ENCODE measurements around the gene EIF2S3.

DNA sequence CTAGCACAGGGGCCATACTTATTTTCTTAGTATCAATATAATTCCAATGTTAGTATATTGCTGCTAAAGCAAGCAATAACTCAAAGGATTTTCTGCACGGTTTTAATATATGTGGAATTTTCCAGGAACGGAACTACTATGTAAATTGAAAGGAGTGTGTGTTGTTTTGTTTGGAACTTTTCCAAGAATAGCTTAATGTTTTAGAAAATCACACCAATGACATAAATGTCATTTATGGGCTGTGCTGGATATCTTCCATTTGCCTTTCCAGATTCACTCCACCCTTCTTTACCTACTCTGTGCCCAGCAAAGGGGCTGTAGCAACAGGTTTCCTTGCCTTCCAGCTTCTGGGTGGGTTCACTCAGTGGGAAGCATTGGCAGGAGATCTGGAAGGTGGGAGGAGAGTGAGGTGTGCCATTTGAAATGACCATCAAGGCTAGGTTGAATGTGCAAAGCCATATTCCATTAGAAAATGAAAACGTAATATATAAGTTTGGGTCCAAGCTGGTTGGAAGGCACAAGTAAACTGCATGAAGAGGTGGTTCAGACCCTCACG, 69.6 kb downstream of the EIF2S3 start:
- TF ChIP-seq, protein P1, sequence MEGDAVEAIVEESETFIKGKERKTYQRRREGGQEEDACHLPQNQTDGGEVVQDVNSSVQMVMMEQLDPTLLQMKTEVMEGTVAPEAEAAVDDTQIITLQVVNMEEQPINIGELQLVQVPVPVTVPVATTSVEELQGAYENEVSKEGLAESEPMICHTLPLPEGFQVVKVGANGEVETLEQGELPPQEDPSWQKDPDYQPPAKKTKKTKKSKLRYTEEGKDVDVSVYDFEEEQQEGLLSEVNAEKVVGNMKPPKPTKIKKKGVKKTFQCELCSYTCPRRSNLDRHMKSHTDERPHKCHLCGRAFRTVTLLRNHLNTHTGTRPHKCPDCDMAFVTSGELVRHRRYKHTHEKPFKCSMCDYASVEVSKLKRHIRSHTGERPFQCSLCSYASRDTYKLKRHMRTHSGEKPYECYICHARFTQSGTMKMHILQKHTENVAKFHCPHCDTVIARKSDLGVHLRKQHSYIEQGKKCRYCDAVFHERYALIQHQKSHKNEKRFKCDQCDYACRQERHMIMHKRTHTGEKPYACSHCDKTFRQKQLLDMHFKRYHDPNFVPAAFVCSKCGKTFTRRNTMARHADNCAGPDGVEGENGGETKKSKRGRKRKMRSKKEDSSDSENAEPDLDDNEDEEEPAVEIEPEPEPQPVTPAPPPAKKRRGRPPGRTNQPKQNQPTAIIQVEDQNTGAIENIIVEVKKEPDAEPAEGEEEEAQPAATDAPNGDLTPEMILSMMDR (IDR thresholded peaks at IDR 0.05), result no peak
- TF ChIP-seq, protein P2, sequence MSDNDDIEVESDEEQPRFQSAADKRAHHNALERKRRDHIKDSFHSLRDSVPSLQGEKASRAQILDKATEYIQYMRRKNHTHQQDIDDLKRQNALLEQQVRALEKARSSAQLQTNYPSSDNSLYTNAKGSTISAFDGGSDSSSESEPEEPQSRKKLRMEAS (IDR thresholded peaks at IDR 0.05; ENCODE audit: low read depth), result no peak
- TF ChIP-seq EZH2phosphoT487 (IDR thresholded peaks at IDR 0.05; ENCODE audit: borderline replicate concordance, low read depth) (no peak), FOSL2 (IDR thresholded peaks at IDR 0.05; ENCODE audit: borderline replicate concordance, low read depth) (no peak), JUND (IDR thresholded peaks at IDR 0.05) (no peak), POLR2AphosphoS5 (IDR thresholded peaks at IDR 0.05; ENCODE audit: low read depth, low read length) (no peak)
- TF ChIP-seq, protein P3, sequence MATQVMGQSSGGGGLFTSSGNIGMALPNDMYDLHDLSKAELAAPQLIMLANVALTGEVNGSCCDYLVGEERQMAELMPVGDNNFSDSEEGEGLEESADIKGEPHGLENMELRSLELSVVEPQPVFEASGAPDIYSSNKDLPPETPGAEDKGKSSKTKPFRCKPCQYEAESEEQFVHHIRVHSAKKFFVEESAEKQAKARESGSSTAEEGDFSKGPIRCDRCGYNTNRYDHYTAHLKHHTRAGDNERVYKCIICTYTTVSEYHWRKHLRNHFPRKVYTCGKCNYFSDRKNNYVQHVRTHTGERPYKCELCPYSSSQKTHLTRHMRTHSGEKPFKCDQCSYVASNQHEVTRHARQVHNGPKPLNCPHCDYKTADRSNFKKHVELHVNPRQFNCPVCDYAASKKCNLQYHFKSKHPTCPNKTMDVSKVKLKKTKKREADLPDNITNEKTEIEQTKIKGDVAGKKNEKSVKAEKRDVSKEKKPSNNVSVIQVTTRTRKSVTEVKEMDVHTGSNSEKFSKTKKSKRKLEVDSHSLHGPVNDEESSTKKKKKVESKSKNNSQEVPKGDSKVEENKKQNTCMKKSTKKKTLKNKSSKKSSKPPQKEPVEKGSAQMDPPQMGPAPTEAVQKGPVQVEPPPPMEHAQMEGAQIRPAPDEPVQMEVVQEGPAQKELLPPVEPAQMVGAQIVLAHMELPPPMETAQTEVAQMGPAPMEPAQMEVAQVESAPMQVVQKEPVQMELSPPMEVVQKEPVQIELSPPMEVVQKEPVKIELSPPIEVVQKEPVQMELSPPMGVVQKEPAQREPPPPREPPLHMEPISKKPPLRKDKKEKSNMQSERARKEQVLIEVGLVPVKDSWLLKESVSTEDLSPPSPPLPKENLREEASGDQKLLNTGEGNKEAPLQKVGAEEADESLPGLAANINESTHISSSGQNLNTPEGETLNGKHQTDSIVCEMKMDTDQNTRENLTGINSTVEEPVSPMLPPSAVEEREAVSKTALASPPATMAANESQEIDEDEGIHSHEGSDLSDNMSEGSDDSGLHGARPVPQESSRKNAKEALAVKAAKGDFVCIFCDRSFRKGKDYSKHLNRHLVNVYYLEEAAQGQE (IDR thresholded peaks at IDR 0.05; ENCODE audit: low read depth, low read length), result no peak
